ENCODE results near the gene FIZ1. TPM values are rescaled to one million over a fixed set of nuclear protein-coding genes. Genes with fewer than 3 reads are reported as not detected.

Gene FIZ1
- 10 to 100 TPM in 1 of 4 donors, 1 to 10 TPM in 3; 5.8 to 12.7 (median 7.9) TPM for total RNA-seq

- H3K36me3 ChIP-seq, result peaks cover 0 to 45% (median 7%) of the 10 kb centered on the region in 3 donors
- WGBS, 2 donors, result 0% methylated on average over 17 to 18 of the region's 23 CpGs
- peak within 1 kb of the TSS; percentile 96 to 99 (median 98) for H3K27ac ChIP-seq
- DNase-seq, result peak; percentile 88
- TF ChIP-seq CTCF (IDR thresholded peaks at IDR 0.05) (no peak), POLR2A (IDR thresholded peaks at IDR 0.05) (no peak)
- intact Hi-C loops (cut with DNase I), result no loop called here
- H3K4me1 ChIP-seq, result peaks cover 19 to 54% (median 24%) of the 10 kb centered on the region in 3 donors
- H3K9me3 ChIP-seq, result no peaks in the 10 kb centered on the region
- peak within 1 kb of the TSS; percentile 81 to 85 (median 84) for H3K4me3 ChIP-seq
- H3K27me3 ChIP-seq, result no peaks in the 10 kb centered on the region
Observed at GRCh38 chr19:55599468-55599841, at the start of gene FIZ1. FIZ1 (minus strand) TSS chr19:55599517; CDS start chr19:55597865, 1,652 bp downstream.

GRCh38 chr19:55648585-55649267 is 49.4 kb upstream of the FIZ1 start:
- Histone ChIP-seq H3K4me3 (peak overlapping the region; percentile 61 to 97 (median 90)), H3K36me3 (peaks cover 0 to 46% (median 5%) of the 10 kb centered on the region in 3 donors), H3K9me3 (no peaks in the 10 kb centered on the region), H3K27ac (peak overlapping the region; percentile 77 to 91 (median 84)), H3K27me3 (no peaks in the 10 kb centered on the region), H3K4me1 (peaks cover 31 to 75% (median 37%) of the 10 kb centered on the region in 3 donors)
- TF ChIP-seq POLR2A (IDR thresholded peaks at IDR 0.05) (no peak), CTCF (IDR thresholded peaks at IDR 0.05) (no peak)
- intact Hi-C loops (cut with DNase I), result no loop called here
- 8 to 41% methylated on average over 5 to 10 of the region's 25 CpGs for WGBS, 2 donors
- DNase-seq, result no peak

- WGBS, 2 donors, result 9 to 10% methylated on average over 4 to 10 of the region's 87 CpGs
- intact Hi-C loops (cut with DNase I), result no loop called here
- H3K36me3 ChIP-seq, result peaks cover 0 to 45% (median 5%) of the 10 kb centered on the region in 3 donors
- TF ChIP-seq POLR2A (IDR thresholded peaks at IDR 0.05), result peak in 1 of 4 donors; percentile 14
- peak in 1 of 6 experiments; percentile 15 for TF ChIP-seq CTCF (IDR thresholded peaks at IDR 0.05)
- peak within 1 kb of the TSS; percentile 61 to 97 (median 90) for H3K4me3 ChIP-seq
- peaks cover 30 to 75% (median 35%) of the 10 kb centered on the region in 3 donors for H3K4me1 ChIP-seq
- no peaks in the 10 kb centered on the region for H3K27me3 ChIP-seq
- no peaks in the 10 kb centered on the region for H3K9me3 ChIP-seq
- peak within 1 kb of the TSS; percentile 77 to 91 (median 84) for H3K27ac ChIP-seq
- no peak for DNase-seq
Observed at GRCh38 chr19:55647732-55648584, 48.6 kb upstream of the FIZ1 start, which contains the start of gene CCDC106. CCDC106 (plus strand) TSS chr19:55648212; CDS start chr19:55649047, 835 bp downstream.

GRCh38 chr19:55646889-55647731 is 47.8 kb upstream of the FIZ1 start:
- Histone ChIP-seq H3K36me3 (peaks cover 0 to 37% (median 5%) of the 10 kb centered on the region in 3 donors), H3K4me1 (peaks cover 38 to 75% (median 42%) of the 10 kb centered on the region in 3 donors), H3K9me3 (no peaks in the 10 kb centered on the region), H3K27me3 (no peaks in the 10 kb centered on the region), H3K27ac (peak overlapping the region; percentile 77 to 91 (median 84)), H3K4me3 (peak overlapping the region; percentile 61 to 97 (median 90))
- WGBS, 2 donors, result 28 to 39% methylated on average over 13 of the region's 14 CpGs
- intact Hi-C loops (cut with DNase I), result no loop called here
- DNase-seq, result no peak
- no peak for TF ChIP-seq CTCF (IDR thresholded peaks at IDR 0.05)
- TF ChIP-seq POLR2A (IDR thresholded peaks at IDR 0.05), result no peak

Measured in esophagus squamous epithelium (tissue), 5 donors.